DOHH2 (cell line): ENCODE measurements around the gene PHF20.
"Not testable (repeated sequence)": the region's sequence is repeated elsewhere in the genome, so short reads cannot be mapped to it uniquely, and the experiment has no call there.

Source experiments
- H3F3A ChIP-seq: fragments of 200-600 bp; sonication (generic), shearing (Covaris generic); 2 replicates; pipeline ENCODE4 v1.6.0; 2016; ENCODE audit warnings: antibody characterized with exemption, mild to moderate bottlenecking; ENCODE audit not compliant: control insufficient read depth, insufficient read depth
- H3K27ac ChIP-seq: fragments of 200-600 bp; sonication (generic); 2 replicates; pipeline ENCODE4 v1.5.1; 2014; ENCODE audit warnings: low read depth, mild to moderate bottlenecking, low read length, moderate library complexity
- H3K27me3 ChIP-seq: fragments of 200-600 bp; sonication (generic); 2 replicates; pipeline ENCODE4 v1.6.1; 2014; ENCODE audit warnings: mild to moderate bottlenecking, low read length, mixed read lengths; ENCODE audit not compliant: control insufficient read depth
- H3K36me3 ChIP-seq: fragments of 200-600 bp; sonication (generic); 2 replicates; pipeline ENCODE4 v1.6.1; 2014; ENCODE audit warnings: mild to moderate bottlenecking, low read length, moderate library complexity, mixed read lengths; ENCODE audit not compliant: control insufficient read depth
- H3K4me1 ChIP-seq: fragments of 200-600 bp; sonication (generic); 2 replicates; pipeline ENCODE4 v1.6.1; 2014; ENCODE audit warnings: mild to moderate bottlenecking, low read length, mixed read lengths; ENCODE audit not compliant: control insufficient read depth
- H3K4me2 ChIP-seq: fragments of 200-600 bp; sonication (generic); 2 replicates; pipeline ENCODE4 v1.6.0; 2014; ENCODE audit warnings: mild to moderate bottlenecking, low read length, moderate library complexity
- H3K4me3 ChIP-seq: fragments of 200-600 bp; sonication (generic); 2 replicates; pipeline ENCODE4 v1.5.1; 2014; ENCODE audit warnings: mild to moderate bottlenecking, low read length, mixed read lengths
- H3K79me2 ChIP-seq: fragments of 200-600 bp; sonication (generic); 2 replicates; pipeline ENCODE4 v1.6.1; 2014; ENCODE audit warnings: mild to moderate bottlenecking, low read length, mixed read lengths; ENCODE audit not compliant: control insufficient read depth
- H3K9me2 ChIP-seq: fragments of 200-600 bp; sonication (generic); replicated peaks from 2 replicates; pipeline ENCODE4 v1.6.1; 2014; ENCODE audit warnings: mild to moderate bottlenecking, low read length, mixed read lengths; ENCODE audit not compliant: control insufficient read depth
- H3K9me3 ChIP-seq: fragments of 200-600 bp; sonication (generic); 2 replicates; pipeline ENCODE4 v1.6.1; 2014; ENCODE audit warnings: antibody characterized with exemption, low read length, mixed read lengths; ENCODE audit not compliant: control insufficient read depth, insufficient read depth
- H4K20me1 ChIP-seq: fragments of 200-600 bp; sonication (generic); 2 replicates; pipeline ENCODE4 v1.6.0; 2014; ENCODE audit warnings: low read depth, mild to moderate bottlenecking, antibody characterized with exemption, low read length, moderate library complexity; ENCODE audit not compliant: control insufficient read depth, insufficient read depth
- EZH2phosphoT487 ChIP-seq: fragments of 200-600 bp; sonication (generic); IDR thresholded peaks from 2 replicates; pipeline ENCODE4 v1.6.1; 2017; ENCODE audit warnings: borderline replicate concordance, mild to moderate bottlenecking, antibody characterized with exemption, low read length, moderate library complexity, mixed read lengths
- TF ChIP-seq, protein P1 (sequence below): fragments of 200-600 bp; sonication (generic); IDR thresholded peaks from one replicate; pipeline ENCODE4 v1.5.1; 2014; ENCODE audit warnings: antibody characterized with exemption, mild to moderate bottlenecking, low read depth, low read length; ENCODE audit not compliant: poor library complexity, severe bottlenecking

Gene PHF20

DNA sequence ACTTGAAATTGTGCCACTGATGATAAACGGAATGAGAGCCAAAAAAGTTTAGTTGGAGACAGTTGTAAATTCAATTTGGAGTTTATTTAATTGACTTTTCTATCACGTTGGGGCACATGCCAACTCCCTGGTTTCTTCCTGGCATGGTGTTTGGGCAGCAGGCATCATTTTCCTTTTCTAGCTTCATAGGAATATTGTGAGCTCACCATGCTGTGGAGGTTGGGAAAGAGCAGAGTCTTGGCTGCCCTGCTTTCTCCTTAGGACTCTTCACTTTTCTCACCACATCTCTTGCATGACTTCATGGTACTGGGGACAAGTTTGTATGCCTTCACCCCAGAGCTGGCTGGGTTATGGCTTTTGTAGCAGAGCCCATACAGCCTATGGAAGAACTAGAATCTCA lies 176.1 kb downstream of the PHF20 start:
- Histone ChIP-seq H3K9me3 (no peaks in the 10 kb centered on the region), H3K36me3 (peaks cover 28% of the 10 kb centered on the region), H3K4me1 (peaks cover 21% of the 10 kb centered on the region), H3F3A (peaks cover 22% of the 10 kb centered on the region), H3K9me2 (no peaks in the 10 kb centered on the region), H3K4me2 (no peak overlapping the region), H3K27me3 (no peaks in the 10 kb centered on the region), H3K27ac (no peak overlapping the region), H3K79me2 (peaks cover 13% of the 10 kb centered on the region), H3K4me3 (no peak overlapping the region), H4K20me1 (peaks cover 4% of the 10 kb centered on the region; the same call in 1 of the 2 replicates)
- TF ChIP-seq EZH2phosphoT487 = no peak
- TF ChIP-seq, protein P1, sequence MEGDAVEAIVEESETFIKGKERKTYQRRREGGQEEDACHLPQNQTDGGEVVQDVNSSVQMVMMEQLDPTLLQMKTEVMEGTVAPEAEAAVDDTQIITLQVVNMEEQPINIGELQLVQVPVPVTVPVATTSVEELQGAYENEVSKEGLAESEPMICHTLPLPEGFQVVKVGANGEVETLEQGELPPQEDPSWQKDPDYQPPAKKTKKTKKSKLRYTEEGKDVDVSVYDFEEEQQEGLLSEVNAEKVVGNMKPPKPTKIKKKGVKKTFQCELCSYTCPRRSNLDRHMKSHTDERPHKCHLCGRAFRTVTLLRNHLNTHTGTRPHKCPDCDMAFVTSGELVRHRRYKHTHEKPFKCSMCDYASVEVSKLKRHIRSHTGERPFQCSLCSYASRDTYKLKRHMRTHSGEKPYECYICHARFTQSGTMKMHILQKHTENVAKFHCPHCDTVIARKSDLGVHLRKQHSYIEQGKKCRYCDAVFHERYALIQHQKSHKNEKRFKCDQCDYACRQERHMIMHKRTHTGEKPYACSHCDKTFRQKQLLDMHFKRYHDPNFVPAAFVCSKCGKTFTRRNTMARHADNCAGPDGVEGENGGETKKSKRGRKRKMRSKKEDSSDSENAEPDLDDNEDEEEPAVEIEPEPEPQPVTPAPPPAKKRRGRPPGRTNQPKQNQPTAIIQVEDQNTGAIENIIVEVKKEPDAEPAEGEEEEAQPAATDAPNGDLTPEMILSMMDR = no peak

DNA sequence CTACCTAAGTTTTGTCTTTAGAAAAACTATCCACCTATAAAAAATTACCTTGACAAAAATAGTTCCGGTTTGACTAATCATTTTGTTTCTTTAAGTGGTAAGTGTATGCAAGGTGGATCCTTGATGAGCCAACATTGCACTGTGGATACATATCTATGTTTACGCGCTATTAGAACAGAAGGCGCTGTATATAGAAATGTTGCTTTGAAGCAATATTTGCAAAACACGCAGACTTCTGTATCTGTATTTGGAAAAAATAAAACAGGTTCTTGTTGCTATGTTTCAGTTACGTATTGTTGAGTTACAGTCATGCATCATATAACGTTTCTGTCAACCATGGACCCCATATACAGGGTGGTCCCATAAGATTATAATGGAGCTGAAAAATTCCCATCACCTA lies 178.3 kb downstream of the PHF20 start:
- peaks cover 29% of the 10 kb centered on the region for H3K79me2 ChIP-seq
- no peak overlapping the region for H3K4me2 ChIP-seq
- peaks cover 7% of the 10 kb centered on the region; the same call in 1 of the 2 replicates for H4K20me1 ChIP-seq
- H3K27ac ChIP-seq = no peak overlapping the region
- H3F3A ChIP-seq = peaks cover 29% of the 10 kb centered on the region
- H3K27me3 ChIP-seq = no peaks in the 10 kb centered on the region
- TF ChIP-seq, protein P1 = no peak
- no peak for TF ChIP-seq EZH2phosphoT487
- H3K4me1 ChIP-seq = peaks cover 22% of the 10 kb centered on the region
- H3K4me3 ChIP-seq = no peak overlapping the region
- no peaks in the 10 kb centered on the region for H3K9me3 ChIP-seq
- peaks cover 40% of the 10 kb centered on the region for H3K36me3 ChIP-seq
- H3K9me2 ChIP-seq = no peaks in the 10 kb centered on the region

DNA sequence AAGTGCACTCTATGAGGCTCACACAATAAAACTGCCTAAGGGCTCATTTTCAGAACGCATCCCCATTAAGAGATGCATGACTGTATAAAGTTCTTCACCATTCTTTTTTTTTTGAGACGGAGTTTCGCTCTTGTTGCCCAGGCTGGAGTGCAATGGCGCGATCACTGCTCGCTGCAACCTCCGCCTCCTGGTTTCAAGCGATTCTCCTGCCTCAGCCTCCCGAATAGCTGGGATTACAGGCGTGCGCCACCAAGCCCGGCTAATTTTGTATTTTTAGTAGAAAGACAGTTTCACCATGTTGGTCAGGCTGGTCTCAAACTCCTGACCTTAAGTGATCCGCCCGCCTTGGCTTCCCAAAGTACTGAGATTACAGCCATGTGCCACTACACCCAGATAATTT lies 180.3 kb downstream of the PHF20 start:
- H3K4me1 ChIP-seq = peaks cover 35% of the 10 kb centered on the region
- H3K27me3 ChIP-seq, H4K20me1 ChIP-seq, H3K9me2 ChIP-seq, H3K9me3 ChIP-seq, H3K27ac ChIP-seq: not testable (repeated sequence)
- peaks cover 41% of the 10 kb centered on the region for H3K79me2 ChIP-seq
- H3F3A ChIP-seq = peaks cover 29% of the 10 kb centered on the region
- peak overlapping the region; percentile 85 for H3K4me2 ChIP-seq
- peak overlapping the region; percentile 89 for H3K4me3 ChIP-seq
- H3K36me3 ChIP-seq = peaks cover 40% of the 10 kb centered on the region

DNA sequence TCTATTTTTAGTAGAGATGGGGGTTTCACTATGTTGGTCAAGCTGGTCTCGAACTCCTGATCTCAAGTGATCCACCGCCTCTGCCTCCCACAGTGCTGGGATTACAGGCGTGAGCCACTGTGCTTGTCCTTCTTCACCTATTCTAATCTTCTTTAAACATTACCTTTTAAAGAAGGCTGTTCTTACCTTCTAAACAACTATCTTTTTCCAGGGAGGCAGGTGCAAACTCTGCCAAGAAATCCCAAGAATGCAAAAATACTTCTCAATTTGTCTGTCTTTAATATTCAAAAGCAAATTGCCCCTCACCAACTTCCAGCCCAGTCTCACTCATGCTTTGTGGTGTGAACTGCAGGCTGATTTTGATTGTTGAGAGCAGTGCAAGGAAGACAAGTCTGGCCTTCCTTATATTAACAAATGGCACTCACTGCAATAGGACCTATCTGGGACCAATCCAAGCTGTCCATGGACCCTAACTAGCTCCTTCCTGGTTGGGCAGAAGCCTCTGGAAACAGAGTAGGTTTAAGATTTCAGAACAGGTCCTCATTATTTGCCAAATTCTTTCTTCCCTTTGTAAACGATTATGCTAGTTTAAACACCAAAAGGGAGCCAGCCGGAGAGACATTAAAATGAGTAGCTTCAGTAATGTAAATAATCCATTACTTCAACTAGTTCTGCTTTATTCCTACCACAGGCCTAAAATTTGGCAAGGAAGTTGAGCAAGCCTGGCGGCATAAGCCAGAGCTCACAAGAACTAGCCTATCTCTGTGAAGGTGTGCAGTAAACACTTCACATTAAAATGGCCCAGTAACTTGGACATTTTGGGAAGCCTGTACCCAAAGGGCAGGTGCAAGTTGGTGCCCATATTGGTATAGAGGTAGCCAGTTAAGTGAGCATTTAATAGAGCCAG lies 180.9 kb downstream of the PHF20 start:
- peaks cover 27% of the 10 kb centered on the region for H3F3A ChIP-seq
- no peaks in the 10 kb centered on the region for H3K9me2 ChIP-seq
- no peaks in the 10 kb centered on the region for H3K9me3 ChIP-seq
- peak overlapping the region; percentile 98 for H3K27ac ChIP-seq
- H3K4me2 ChIP-seq = peak overlapping the region; percentile 85
- peak overlapping the region; percentile 89 for H3K4me3 ChIP-seq
- no peaks in the 10 kb centered on the region for H3K27me3 ChIP-seq
- TF ChIP-seq, protein P1 = no peak
- TF ChIP-seq EZH2phosphoT487 = no peak
- peaks cover 7% of the 10 kb centered on the region; the same call in 1 of the 2 replicates for H4K20me1 ChIP-seq
- H3K79me2 ChIP-seq = peaks cover 41% of the 10 kb centered on the region
- H3K36me3 ChIP-seq = peaks cover 37% of the 10 kb centered on the region
- H3K4me1 ChIP-seq = peaks cover 32% of the 10 kb centered on the region
